ENCODE results near the gene KIF26A.

The KIF26A gene

DNA sequence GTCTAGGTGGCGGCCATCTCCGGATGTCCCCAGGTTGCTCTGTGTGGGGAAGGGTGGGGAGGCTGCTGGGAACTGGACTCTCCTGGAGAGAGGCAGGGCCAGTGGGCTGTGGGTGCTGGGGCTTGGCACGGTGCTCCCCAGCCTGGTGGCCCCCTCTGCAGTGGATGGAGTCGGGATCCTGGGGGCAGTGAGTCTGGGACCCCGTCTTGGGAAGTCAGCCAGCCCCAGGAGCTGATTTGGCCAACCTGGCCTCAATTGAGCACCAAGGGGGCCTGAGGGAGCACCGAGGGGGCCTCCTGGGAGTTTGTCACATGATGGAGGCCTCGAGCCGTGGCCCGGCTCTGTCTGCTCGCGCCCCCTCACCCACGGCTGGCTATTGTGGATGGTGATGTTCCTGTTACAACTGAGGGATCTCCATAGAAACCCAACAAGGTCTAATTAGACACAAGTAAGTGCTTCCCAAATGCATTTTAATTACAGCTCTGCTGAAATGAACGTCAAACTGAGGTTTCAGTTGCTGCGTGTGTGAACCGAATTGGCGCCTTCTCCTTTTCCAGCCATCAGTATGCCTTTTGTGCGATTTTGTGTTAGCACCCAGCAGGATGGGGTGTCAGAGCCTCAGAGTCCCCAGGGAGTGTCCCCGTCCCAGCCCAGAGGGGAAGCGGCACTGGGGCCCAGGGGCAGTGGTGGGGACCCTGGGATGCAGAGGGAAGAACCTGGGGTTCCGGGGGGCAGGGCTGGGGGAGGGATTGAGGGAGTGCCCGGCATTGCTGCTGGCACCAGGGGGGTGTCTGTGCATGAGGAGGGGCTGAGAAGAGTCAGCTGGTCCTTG is 71.8 kb downstream of the KIF26A start:
- no peaks in the 10 kb centered on the region for H3K9me2 ChIP-seq (replicated peaks; ENCODE audit: insufficient read depth, low read length)
- no peaks in the 10 kb centered on the region for H3F3A ChIP-seq (ENCODE audit: insufficient read depth, low read length)
- no peaks in the 10 kb centered on the region for H4K20me1 ChIP-seq (ENCODE audit: insufficient read depth, low read length)
- H3K27me3 ChIP-seq (replicated peaks; ENCODE audit: insufficient read depth, low read length), result peaks cover 13% of the 10 kb centered on the region
- H3K9me3 ChIP-seq (replicated peaks; ENCODE audit: insufficient read depth, low read length), result no peaks in the 10 kb centered on the region
- no peak for DNase-seq
- no peak overlapping the region for H3K4me3 ChIP-seq (ENCODE audit: low read length)
- no peak overlapping the region for H3K27ac ChIP-seq (ENCODE audit: low read length)
- H3K9ac ChIP-seq (ENCODE audit: low read length), result no peak overlapping the region
- H3K79me2 ChIP-seq (ENCODE audit: low read length), result no peaks in the 10 kb centered on the region
- no peaks in the 10 kb centered on the region for H3K4me1 ChIP-seq (ENCODE audit: low read length)
- no peaks in the 10 kb centered on the region for H3K36me3 ChIP-seq (replicated peaks; ENCODE audit: insufficient read depth, low read length)
- no peak overlapping the region for H3K4me2 ChIP-seq (ENCODE audit: low read depth, low read length)
- no peak for TF ChIP-seq EZH2phosphoT487 (IDR thresholded peaks at IDR 0.05; ENCODE audit: low read length)
- TF ChIP-seq, protein P1, sequence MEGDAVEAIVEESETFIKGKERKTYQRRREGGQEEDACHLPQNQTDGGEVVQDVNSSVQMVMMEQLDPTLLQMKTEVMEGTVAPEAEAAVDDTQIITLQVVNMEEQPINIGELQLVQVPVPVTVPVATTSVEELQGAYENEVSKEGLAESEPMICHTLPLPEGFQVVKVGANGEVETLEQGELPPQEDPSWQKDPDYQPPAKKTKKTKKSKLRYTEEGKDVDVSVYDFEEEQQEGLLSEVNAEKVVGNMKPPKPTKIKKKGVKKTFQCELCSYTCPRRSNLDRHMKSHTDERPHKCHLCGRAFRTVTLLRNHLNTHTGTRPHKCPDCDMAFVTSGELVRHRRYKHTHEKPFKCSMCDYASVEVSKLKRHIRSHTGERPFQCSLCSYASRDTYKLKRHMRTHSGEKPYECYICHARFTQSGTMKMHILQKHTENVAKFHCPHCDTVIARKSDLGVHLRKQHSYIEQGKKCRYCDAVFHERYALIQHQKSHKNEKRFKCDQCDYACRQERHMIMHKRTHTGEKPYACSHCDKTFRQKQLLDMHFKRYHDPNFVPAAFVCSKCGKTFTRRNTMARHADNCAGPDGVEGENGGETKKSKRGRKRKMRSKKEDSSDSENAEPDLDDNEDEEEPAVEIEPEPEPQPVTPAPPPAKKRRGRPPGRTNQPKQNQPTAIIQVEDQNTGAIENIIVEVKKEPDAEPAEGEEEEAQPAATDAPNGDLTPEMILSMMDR (IDR thresholded peaks at IDR 0.05; ENCODE audit: low read length), result no peak
- no peak for TF ChIP-seq EZH2 (optimal IDR thresholded peaks at IDR 0.05; ENCODE audit: low read depth, low read length)
- no peak overlapping the region for H2AFZ ChIP-seq (ENCODE audit: low read length)

DNA sequence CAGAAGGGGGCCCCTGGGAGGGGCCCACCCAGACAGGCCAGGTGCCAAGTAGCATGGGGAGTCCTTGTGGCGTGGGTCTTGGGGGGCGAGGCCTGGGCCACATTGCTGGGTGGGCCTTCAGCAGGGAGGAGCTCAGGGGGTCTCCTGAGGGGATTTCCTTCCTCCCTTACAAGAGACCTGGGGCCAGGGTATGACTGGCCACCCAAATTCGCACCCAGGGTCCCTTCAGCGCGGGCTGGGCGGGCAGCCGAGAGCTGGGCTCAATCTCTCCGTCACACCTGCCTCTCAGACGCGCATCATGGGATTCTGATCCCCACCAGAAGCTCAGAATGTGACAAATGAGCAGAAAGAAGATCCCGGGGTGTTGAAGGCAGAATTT is 72.4 kb downstream of the KIF26A start:
- DNase-seq, result no peak
- no peak overlapping the region for H3K4me3 ChIP-seq (ENCODE audit: low read length)
- no peaks in the 10 kb centered on the region for H3K9me3 ChIP-seq (replicated peaks; ENCODE audit: insufficient read depth, low read length)
- peaks cover 13% of the 10 kb centered on the region for H3K27me3 ChIP-seq (replicated peaks; ENCODE audit: insufficient read depth, low read length)
- H2AFZ ChIP-seq (ENCODE audit: low read length), result no peak overlapping the region
- TF ChIP-seq, protein P1 (IDR thresholded peaks at IDR 0.05; ENCODE audit: low read length), result no peak
- H3K36me3 ChIP-seq (replicated peaks; ENCODE audit: insufficient read depth, low read length), result no peaks in the 10 kb centered on the region
- no peak overlapping the region for H3K27ac ChIP-seq (ENCODE audit: low read length)
- no peaks in the 10 kb centered on the region for H4K20me1 ChIP-seq (ENCODE audit: insufficient read depth, low read length)
- no peak overlapping the region for H3K9ac ChIP-seq (ENCODE audit: low read length)
- H3K9me2 ChIP-seq (replicated peaks; ENCODE audit: insufficient read depth, low read length), result no peaks in the 10 kb centered on the region
- no peaks in the 10 kb centered on the region for H3F3A ChIP-seq (ENCODE audit: insufficient read depth, low read length)
- no peaks in the 10 kb centered on the region for H3K79me2 ChIP-seq (ENCODE audit: low read length)
- no peaks in the 10 kb centered on the region for H3K4me1 ChIP-seq (ENCODE audit: low read length)
- H3K4me2 ChIP-seq (ENCODE audit: low read depth, low read length), result no peak overlapping the region

DNA sequence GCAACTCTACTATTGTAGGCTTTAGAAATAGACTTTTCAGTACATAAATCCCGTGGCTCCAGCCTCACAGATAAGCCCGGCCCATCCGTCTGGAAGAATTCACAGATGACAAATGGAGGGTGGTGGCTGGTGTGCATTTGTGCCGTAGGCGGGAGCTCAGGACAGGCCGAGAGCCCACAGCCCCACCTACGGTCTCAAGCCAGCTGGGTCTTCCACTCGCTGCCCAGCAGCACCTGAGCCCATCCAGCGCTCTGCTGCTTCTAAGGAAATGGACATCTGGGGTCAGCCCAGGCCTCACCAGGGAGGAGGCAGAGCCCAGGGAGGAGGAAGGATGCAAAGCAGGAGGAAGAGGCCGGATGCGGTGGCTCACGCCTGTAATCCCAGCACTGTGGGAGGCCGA is 72.8 kb downstream of the KIF26A start:
- no peak overlapping the region for H3K9ac ChIP-seq (ENCODE audit: low read length)
- no peaks in the 10 kb centered on the region for H3F3A ChIP-seq (ENCODE audit: insufficient read depth, low read length)
- no peaks in the 10 kb centered on the region for H4K20me1 ChIP-seq (ENCODE audit: insufficient read depth, low read length)
- TF ChIP-seq, protein P1 (IDR thresholded peaks at IDR 0.05; ENCODE audit: low read length), result no peak
- TF ChIP-seq EZH2phosphoT487 (IDR thresholded peaks at IDR 0.05; ENCODE audit: low read length), result no peak
- TF ChIP-seq EZH2 (optimal IDR thresholded peaks at IDR 0.05; ENCODE audit: low read depth, low read length), result no peak
- H3K79me2 ChIP-seq (ENCODE audit: low read length), result no peaks in the 10 kb centered on the region
- H3K4me1 ChIP-seq (ENCODE audit: low read length), result no peaks in the 10 kb centered on the region
- no peak for DNase-seq
- H3K9me3 ChIP-seq (replicated peaks; ENCODE audit: insufficient read depth, low read length), result no peaks in the 10 kb centered on the region
- no peak overlapping the region for H3K4me3 ChIP-seq (ENCODE audit: low read length)
- no peak overlapping the region for H3K4me2 ChIP-seq (ENCODE audit: low read depth, low read length)
- H3K27ac ChIP-seq (ENCODE audit: low read length), result no peak overlapping the region
- H3K36me3 ChIP-seq (replicated peaks; ENCODE audit: insufficient read depth, low read length), result no peaks in the 10 kb centered on the region
- H3K9me2 ChIP-seq (replicated peaks; ENCODE audit: insufficient read depth, low read length), result no peaks in the 10 kb centered on the region
- peaks cover 13% of the 10 kb centered on the region for H3K27me3 ChIP-seq (replicated peaks; ENCODE audit: insufficient read depth, low read length)
- H2AFZ ChIP-seq (ENCODE audit: low read length), result no peak overlapping the region
